GM12864 (cell line): ENCODE data around the gene CLDN3.

Source experiments
- DNase-seq: peaks from one replicate; pipeline ENCODE4 v3.0.0-alpha.2; 2011; ENCODE audit warnings: low read depth
- H3K4me3 ChIP-seq: 2 replicates; pipeline ENCODE4 v1.5.1; 2011; ENCODE audit warnings: mild to moderate bottlenecking, low read depth, low read length, control low read depth
- CTCF ChIP-seq: IDR thresholded peaks from 2 replicates; pipeline ENCODE4 v1.5.1; 2011; ENCODE audit warnings: low read depth, mild to moderate bottlenecking, moderate library complexity, low read length, control low read depth, inconsistent platforms; ENCODE audit errors: missing control alignments

The CLDN3 gene

GRCh38 chr7:73769481-73770001, 529 bp downstream of the CLDN3 start:
- TF ChIP-seq CTCF, result no peak
- no peak overlapping the region for H3K4me3 ChIP-seq
- no peak for DNase-seq

DNA sequence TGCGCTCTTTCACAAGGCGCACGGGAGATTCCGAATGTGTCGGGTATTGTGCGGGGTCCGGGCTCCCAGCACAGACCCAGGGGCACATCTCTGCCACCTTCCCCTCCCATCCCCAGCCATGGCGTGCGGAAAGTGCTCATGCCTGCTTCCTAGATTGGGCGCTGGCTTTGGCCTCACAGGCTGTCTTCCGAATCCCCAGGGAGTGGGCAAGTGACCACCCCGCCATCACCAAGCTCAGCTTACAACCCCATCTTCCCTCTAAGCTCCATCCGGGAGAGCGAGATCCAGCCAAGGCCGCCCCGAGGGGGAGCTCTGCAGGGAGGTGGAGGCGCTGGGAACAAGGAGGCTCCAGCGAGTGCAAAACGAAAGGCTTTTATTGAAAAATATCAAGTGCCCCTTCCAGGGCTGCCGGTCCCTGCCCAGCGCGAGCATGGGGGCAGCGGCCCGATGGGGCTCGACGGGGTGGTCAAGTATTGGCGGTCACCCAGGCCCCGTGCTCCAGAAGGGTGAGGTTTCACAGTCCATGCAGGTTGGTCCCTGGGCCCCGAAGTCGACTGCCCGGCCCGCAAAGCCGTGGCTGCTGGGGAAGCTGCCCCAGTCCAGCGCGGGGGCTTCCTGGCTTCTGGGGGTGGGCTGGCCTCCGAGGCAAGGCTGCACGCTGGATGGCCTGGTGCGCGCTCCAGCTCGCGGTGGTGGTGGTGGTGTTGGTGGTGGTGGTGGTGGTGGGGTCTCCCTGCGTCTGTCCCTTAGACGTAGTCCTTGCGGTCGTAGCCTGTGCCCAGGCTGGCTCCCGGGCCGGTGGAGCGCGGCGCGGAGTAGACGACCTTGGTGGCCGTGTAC, 1.2 kb downstream of the CLDN3 start:
- no peak for DNase-seq
- no peak overlapping the region for H3K4me3 ChIP-seq

DNA sequence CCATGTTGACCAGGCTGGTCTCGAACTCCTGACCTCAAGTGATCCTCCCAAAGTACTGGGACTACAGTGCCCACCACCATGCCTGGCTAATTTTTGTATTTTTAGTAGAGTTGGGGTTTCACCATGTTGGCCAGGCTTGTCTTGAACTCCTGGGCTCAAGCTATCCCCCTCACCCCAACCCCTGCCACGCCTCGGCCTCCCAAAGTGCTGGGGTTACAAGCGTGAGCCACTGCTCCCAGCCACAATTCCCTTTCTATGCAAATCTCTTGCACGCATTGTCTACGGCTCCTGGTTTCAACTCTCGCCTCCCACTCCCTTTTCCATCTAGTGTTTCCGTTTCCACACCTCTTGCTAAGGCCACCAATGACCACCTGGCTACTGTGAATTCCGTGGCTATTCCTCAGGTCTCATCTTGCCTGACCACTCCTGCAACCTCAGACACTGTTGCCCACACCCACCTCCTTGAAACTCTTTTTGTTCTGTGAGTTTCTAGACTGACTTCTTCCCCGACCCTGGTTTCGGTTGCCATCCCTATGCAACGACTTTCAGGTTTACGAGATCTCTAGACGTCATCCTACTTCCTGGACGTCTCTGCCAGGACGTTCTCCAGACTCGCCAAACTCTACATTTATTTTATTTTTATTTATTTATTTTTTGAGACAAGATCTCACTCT, 3.4 kb downstream of the CLDN3 start:
- DNase-seq, result no peak
- H3K4me3 ChIP-seq, result no peak overlapping the region
- TF ChIP-seq CTCF, result no peak

More for the DNA sequence above, 1.2 kb downstream of the CLDN3 start:
- TF ChIP-seq CTCF, result no peak

DNA sequence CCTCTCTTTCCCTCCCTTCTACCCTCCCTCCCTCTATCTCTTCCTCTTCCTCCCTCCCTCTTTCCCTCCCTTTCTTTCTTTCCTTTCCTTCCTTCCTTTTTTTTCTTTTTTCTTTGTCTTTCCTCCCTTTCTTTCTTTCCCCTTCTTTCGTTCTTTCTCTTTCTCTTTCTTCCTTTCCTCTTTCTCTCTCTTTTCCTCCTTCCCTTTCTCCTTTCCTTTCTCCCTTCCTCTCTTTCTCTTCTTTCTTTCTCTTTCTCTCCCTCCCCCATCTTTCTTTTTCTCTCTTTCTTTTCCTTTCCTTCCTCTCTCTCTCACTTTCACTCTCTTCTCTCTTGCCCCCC, 7.4 kb downstream of the CLDN3 start:
- TF ChIP-seq CTCF, result no peak
- no peak overlapping the region for H3K4me3 ChIP-seq
- no peak for DNase-seq

DNA sequence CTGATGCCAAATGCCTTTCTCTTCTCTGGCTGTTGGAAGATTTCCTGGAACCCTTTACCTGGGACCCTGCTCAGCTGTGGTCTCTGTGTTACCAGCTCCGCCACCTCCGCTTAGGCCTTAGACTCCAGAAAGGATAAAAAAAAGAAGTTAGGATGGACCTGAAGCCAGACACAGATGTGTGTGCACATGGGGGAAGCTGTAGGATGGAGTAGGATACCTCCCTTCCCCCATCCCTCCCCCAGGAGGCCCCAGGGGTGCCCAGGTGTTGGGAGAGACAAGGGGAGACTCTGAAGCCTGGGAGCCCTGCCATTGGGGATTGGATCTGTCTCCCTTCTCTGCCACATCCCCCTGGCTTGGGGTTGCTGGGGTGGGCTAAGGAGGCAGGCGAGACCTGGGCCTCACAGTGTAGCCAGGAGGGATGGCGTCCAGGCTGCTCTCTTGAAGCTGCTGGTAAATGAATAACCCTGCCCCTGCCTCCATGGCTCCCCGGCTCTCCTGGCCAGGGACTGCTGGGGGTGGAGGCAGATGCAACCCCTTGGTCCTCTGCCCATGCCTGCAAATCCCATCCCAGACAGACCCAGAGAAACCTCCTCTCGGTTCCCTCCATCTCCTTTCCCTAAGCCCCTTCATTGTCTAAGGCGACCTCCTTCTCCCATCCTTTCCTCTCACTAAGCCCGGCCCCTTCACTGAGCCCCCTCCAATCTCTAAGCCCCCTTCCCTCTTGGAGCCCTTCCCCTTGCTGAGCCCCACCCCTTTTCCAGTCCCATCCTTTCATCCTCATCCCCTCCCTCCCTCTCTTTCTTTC, 8.0 kb downstream of the CLDN3 start:
- no peak for TF ChIP-seq CTCF
- no peak for DNase-seq
- no peak overlapping the region for H3K4me3 ChIP-seq

DNA sequence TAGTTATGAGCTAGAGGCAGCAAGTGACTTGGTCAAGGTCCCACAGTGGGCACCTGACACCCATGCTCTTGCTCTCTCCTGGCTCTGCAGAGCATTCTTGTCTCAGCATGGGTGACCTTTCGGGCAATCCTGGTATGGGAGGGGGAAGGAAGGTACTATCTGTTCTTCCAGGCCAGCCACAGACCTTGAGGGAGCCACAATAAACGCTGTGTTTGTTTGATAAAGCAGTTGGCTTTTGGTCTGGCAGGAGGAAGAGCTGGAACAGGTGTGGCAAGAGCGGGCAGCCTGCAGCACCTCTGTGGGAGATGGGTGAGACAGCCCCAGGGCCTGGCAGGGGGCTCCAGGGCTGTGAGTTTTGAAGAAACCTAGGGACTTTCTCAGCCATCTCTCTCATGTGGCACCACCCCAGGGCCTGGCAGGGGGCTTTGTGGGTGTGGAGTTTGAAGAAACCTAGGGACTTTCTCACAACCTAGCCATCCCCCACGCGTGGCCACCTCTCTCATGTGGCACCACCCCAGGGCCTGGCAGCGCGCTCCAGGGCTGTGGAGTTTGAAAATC, 11.4 kb downstream of the CLDN3 start:
- TF ChIP-seq CTCF, result no peak
- DNase-seq, result no peak
- H3K4me3 ChIP-seq, result no peak overlapping the region
